Measurements from ENCODE around the gene CHRNA10. TPM values are rescaled to one million over a fixed set of nuclear protein-coding genes. Genes with fewer than 3 reads are reported as not detected.

Gene CHRNA10
- total RNA-seq, 1 experiment from 2014 or later, result 3.0 TPM

DNA sequence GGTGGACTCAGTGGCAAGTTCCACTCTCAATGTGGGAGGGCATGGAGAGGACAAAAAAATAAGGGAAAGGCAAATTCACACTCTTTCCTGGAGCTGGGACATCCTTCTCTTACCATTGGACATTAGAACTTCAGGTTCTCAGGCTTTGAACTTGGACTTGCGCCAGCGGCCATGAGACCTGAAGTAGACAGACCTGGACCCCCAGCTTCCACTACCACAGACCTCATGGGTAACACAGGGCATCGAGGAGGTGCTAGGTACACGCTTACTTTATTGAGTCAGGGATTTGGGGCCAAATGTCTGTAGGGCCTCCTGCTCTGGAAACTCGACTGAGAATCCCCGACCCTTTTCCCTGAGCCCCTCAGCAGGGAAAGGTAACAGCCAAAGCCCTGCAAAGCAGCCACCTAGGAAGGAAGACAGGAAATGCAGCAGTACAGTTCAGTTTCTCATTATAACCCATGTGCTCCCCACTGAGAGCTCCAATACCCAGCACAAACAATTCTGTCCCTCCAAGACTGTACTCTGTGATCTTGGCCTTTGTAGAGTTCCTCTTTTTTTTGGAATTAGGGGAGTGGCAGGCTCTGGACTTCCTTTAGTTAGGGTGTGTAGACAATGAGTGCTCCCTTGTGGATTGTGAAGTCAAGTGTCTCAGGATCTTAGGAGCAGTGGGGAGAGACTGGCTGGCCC is 5.7 kb downstream of the CHRNA10 start:
- no peaks in the 10 kb centered on the region; a peak in 1 of 4 replicates for H3K36me3 ChIP-seq (ENCODE audit: control insufficient read depth in 1 of 2, insufficient read depth in 2 of 2, low read length in 2 of 2)

DNA sequence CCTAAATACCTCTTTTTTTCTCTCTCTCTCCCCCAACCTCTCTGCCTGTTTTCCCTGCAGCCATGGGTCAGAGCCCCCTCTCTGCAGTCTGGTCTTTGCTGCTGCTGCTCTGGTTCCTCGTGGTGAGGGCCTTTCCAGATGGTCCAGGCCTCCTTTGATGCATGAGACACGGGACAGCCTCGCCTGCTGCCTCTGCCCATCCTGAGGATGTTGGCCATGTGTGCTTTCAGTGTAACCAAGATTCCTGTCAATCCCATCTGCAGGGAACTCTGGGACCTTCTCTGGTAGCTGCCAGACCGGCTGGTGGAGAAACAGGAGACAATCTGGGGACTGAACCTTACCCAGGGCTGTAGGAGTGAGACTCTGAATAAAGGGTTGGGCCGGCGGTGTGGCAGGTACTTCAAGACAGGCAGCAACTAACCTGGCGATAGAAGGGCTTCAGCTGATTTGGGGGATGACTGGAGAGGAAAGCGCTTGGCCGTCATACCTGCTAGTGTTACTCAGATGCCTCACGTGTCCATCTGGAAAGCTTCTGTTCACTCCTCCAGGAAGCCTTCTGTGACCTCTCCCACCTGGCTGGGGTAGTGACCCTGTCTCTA is 7.1 kb downstream of the CHRNA10 start:
- CTCF ChIA-PET, result no interaction called here
- Histone ChIP-seq H3K27me3 (ENCODE audit: insufficient read depth, low read length) (no peaks in the 10 kb centered on the region), H3K9me2 (ENCODE audit: insufficient read depth) (no peaks in the 10 kb centered on the region), H3K4me2 (ENCODE audit: low read length) (no peak overlapping the region), H3K4me1 (ENCODE audit: control insufficient read depth in 1 of 2, insufficient read depth in 2 of 2, low read length in 2 of 2) (no peaks in the 10 kb centered on the region), H3K27ac (ENCODE audit: low read depth, low read length) (no peak overlapping the region), H3K4me3 (replicated peaks in 1 of 2; ENCODE audit: low read depth in 1 of 2, low read length in 2 of 2) (no peak overlapping the region), H3K36me3 (ENCODE audit: control insufficient read depth in 1 of 2, insufficient read depth in 2 of 2, low read length in 2 of 2) (no peaks in the 10 kb centered on the region; a peak in 1 of 4 replicates), H2AFZ (ENCODE audit: low read depth, low read length, poor library complexity, severe bottlenecking) (no peak overlapping the region), H3K9me3 (ENCODE audit: control insufficient read depth in 1 of 2, insufficient read depth in 1 of 2, low read depth in 1 of 2, low read length in 2 of 2) (no peaks in the 10 kb centered on the region), H4K20me1 (ENCODE audit: insufficient read depth) (no peaks in the 10 kb centered on the region), H3K9ac (ENCODE audit: low read length) (no peak overlapping the region), H3K79me2 (ENCODE audit: insufficient read depth, low read length) (no peaks in the 10 kb centered on the region)
- intact Hi-C loops (cut with micrococcal nuclease), result no loop called here
- no TSS peak for BruUV-seq (replicated peaks)
- ATAC-seq, result no peak
- DNase-seq (ENCODE audit: low read depth, low spot score), result no peak
- RAD21 ChIA-PET (ENCODE audit: low non-redundant PET in 1 of 2, low total read pairs in 2 of 2, uncharacterized antibody in 2 of 2, unreplicated experiment in 2 of 2), result no interaction called here
- TF ChIP-seq FOSL1 (IDR thresholded peaks at IDR 0.05; ENCODE audit: low read depth), result no peak
- no peak for TF ChIP-seq SIN3A (IDR thresholded peaks at IDR 0.05; ENCODE audit: low read depth)
- TF ChIP-seq ZFX (IDR thresholded peaks at IDR 0.05), result no peak
- TF ChIP-seq JUND (IDR thresholded peaks at IDR 0.05), result no peak
- TF ChIP-seq EZH2phosphoT487 (IDR thresholded peaks at IDR 0.05; ENCODE audit: borderline replicate concordance), result no peak
- no peak for TF ChIP-seq ELF1 (IDR thresholded peaks at IDR 0.05; ENCODE audit: borderline replicate concordance, low read depth)
- TF ChIP-seq CBX3 (IDR thresholded peaks at IDR 0.05; ENCODE audit: low read depth), result no peak
- TF ChIP-seq, protein P1, sequence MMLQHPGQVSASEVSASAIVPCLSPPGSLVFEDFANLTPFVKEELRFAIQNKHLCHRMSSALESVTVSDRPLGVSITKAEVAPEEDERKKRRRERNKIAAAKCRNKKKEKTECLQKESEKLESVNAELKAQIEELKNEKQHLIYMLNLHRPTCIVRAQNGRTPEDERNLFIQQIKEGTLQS (IDR thresholded peaks at IDR 0.05), result no peak
- no peak for TF ChIP-seq EGR1 (IDR thresholded peaks at IDR 0.05; ENCODE audit: low read depth)
- no peak for TF ChIP-seq SP1 (IDR thresholded peaks at IDR 0.05; ENCODE audit: low read depth)
- POLR2A ChIA-PET, result no interaction called here

More for the DNA sequence above, 5.7 kb downstream of the CHRNA10 start:
- H3K79me2 ChIP-seq (ENCODE audit: insufficient read depth, low read length), result no peaks in the 10 kb centered on the region
- no peak overlapping the region for H3K4me2 ChIP-seq (ENCODE audit: low read length)
- no peak overlapping the region for H3K27ac ChIP-seq (ENCODE audit: low read depth, low read length)
- intact Hi-C loops (cut with micrococcal nuclease), result no loop called here
- CTCF ChIA-PET, result no interaction called here
- no peak for TF ChIP-seq CBX3 (IDR thresholded peaks at IDR 0.05; ENCODE audit: low read depth)
- TF ChIP-seq ZNF274 (IDR thresholded peaks at IDR 0.05; ENCODE audit: low read depth, low read length), result no peak
- TF ChIP-seq SP1 (IDR thresholded peaks at IDR 0.05; ENCODE audit: low read depth), result no peak
- TF ChIP-seq ELF1 (IDR thresholded peaks at IDR 0.05; ENCODE audit: borderline replicate concordance, low read depth), result no peak
- no peaks in the 10 kb centered on the region for H3K4me1 ChIP-seq (ENCODE audit: control insufficient read depth in 1 of 2, insufficient read depth in 2 of 2, low read length in 2 of 2)
- no peaks in the 10 kb centered on the region for H3K9me2 ChIP-seq (ENCODE audit: insufficient read depth)
- no peak overlapping the region for H3K4me3 ChIP-seq (replicated peaks in 1 of 2; ENCODE audit: low read depth in 1 of 2, low read length in 2 of 2)
- DNase-seq (ENCODE audit: low read depth, low spot score), result no peak
- H3K9ac ChIP-seq (ENCODE audit: low read length), result no peak overlapping the region
- H3K9me3 ChIP-seq (ENCODE audit: control insufficient read depth in 1 of 2, insufficient read depth in 1 of 2, low read depth in 1 of 2, low read length in 2 of 2), result no peaks in the 10 kb centered on the region
- H2AFZ ChIP-seq (ENCODE audit: low read depth, low read length, poor library complexity, severe bottlenecking), result no peak overlapping the region
- H3K27me3 ChIP-seq (ENCODE audit: insufficient read depth, low read length), result no peaks in the 10 kb centered on the region
- BruUV-seq (replicated peaks), result no TSS peak
- POLR2A ChIA-PET, result no interaction called here
- RAD21 ChIA-PET (ENCODE audit: low non-redundant PET in 1 of 2, low total read pairs in 2 of 2, uncharacterized antibody in 2 of 2, unreplicated experiment in 2 of 2), result no interaction called here
- no peak for ATAC-seq
- no peaks in the 10 kb centered on the region for H4K20me1 ChIP-seq (ENCODE audit: insufficient read depth)

All from HCT116 (cell line).